Measurements from ENCODE around the gene AJUBA. TPM values are rescaled to one million over a fixed set of nuclear protein-coding genes. Genes with fewer than 3 reads are reported as not detected.
A peak's percentile ranks its signal among the peaks of the same experiment; 100 is the strongest.

Gene AJUBA
- total and polyA plus RNA-seq, 10 donors = 0.63 to 11.0 (median 2.7) TPM

- H3K9me3 ChIP-seq = no peaks in the 10 kb centered on the region
- peak; percentile 97 for DNase-seq
- TF ChIP-seq POLR2AphosphoS5 (IDR thresholded peaks at IDR 0.05) (peak; percentile 92 to 94 (median 94)), POLR2A (IDR thresholded peaks at IDR 0.05) (peak in 2 of 3 donors; percentile 8 to 53)
- TF ChIP-seq, protein P1, sequence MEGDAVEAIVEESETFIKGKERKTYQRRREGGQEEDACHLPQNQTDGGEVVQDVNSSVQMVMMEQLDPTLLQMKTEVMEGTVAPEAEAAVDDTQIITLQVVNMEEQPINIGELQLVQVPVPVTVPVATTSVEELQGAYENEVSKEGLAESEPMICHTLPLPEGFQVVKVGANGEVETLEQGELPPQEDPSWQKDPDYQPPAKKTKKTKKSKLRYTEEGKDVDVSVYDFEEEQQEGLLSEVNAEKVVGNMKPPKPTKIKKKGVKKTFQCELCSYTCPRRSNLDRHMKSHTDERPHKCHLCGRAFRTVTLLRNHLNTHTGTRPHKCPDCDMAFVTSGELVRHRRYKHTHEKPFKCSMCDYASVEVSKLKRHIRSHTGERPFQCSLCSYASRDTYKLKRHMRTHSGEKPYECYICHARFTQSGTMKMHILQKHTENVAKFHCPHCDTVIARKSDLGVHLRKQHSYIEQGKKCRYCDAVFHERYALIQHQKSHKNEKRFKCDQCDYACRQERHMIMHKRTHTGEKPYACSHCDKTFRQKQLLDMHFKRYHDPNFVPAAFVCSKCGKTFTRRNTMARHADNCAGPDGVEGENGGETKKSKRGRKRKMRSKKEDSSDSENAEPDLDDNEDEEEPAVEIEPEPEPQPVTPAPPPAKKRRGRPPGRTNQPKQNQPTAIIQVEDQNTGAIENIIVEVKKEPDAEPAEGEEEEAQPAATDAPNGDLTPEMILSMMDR (IDR thresholded peaks at IDR 0.05 in 8 of 11, conservative IDR thresholded peaks at IDR 0.05 in 3 of 11) = peak in 4 of 11 experiments; percentile 15 to 35 (median 21)
- peak within 1 kb of the TSS; percentile 69 to 99 (median 80) for H3K4me3 ChIP-seq
- intact Hi-C loops (cut with DNase I; ENCODE audit: low total_unique reads) = no loop called here
- H3K27me3 ChIP-seq (replicated peaks in 1 of 7) = no peaks in the 10 kb centered on the region
- WGBS, 5 donors = 0 to 1% (median 1%) methylated on average over 40 to 51 of the region's 51 CpGs
- peak within 1 kb of the TSS; percentile 81 to 92 (median 88) for H3K27ac ChIP-seq
- peaks cover 0 to 27% (median 22%) of the 10 kb centered on the region in 6 donors for H3K36me3 ChIP-seq
- H3K4me1 ChIP-seq = peaks cover 12 to 46% (median 26%) of the 10 kb centered on the region in 6 donors
These were observed 53.0 kb downstream of the AJUBA start, which contains the start of gene PRMT5 for GRCh38 chr14:22929104-22929960. PRMT5 (minus strand) TSS chr14:22929376; CDS start chr14:22929361, 15 bp downstream.

GRCh38 chr14:22928237-22929103 lies 53.9 kb downstream of the AJUBA start:
- peaks cover 12 to 46% (median 26%) of the 10 kb centered on the region in 6 donors for H3K4me1 ChIP-seq
- H3K27ac ChIP-seq = peak overlapping the region; percentile 81 to 92 (median 88)
- TF ChIP-seq, protein P1 (IDR thresholded peaks at IDR 0.05 in 8 of 11, conservative IDR thresholded peaks at IDR 0.05 in 3 of 11) = no peak
- TF ChIP-seq POLR2A (IDR thresholded peaks at IDR 0.05) (no peak), POLR2AphosphoS5 (IDR thresholded peaks at IDR 0.05) (no peak)
- WGBS, 5 donors = 5 to 9% (median 8%) methylated on average over 12 of the region's 12 CpGs
- no peaks in the 10 kb centered on the region for H3K27me3 ChIP-seq (replicated peaks in 1 of 7)
- intact Hi-C loops (cut with DNase I; ENCODE audit: low total_unique reads) = no loop called here
- no peaks in the 10 kb centered on the region for H3K9me3 ChIP-seq
- peak overlapping the region; percentile 69 to 99 (median 80) for H3K4me3 ChIP-seq
- H3K36me3 ChIP-seq = peaks cover 0 to 35% (median 31%) of the 10 kb centered on the region in 6 donors
- DNase-seq = no peak

GRCh38 chr14:22926316-22926715 lies 56.0 kb downstream of the AJUBA start:
- DNase-seq = no peak

More at GRCh38 chr14:22926316-22926715, 56.0 kb downstream of the AJUBA start:
- TF ChIP-seq POLR2A (IDR thresholded peaks at IDR 0.05) (no peak), POLR2AphosphoS5 (IDR thresholded peaks at IDR 0.05) (no peak)
- TF ChIP-seq, protein P1 (IDR thresholded peaks at IDR 0.05 in 8 of 11, conservative IDR thresholded peaks at IDR 0.05 in 3 of 11) = no peak
- WGBS, 5 donors = 81 to 94% (median 88%) methylated on average over 4 of the region's 4 CpGs
- intact Hi-C loops (cut with DNase I; ENCODE audit: low total_unique reads) = no loop called here
- H3K4me3 ChIP-seq = no peak overlapping the region
- no peaks in the 10 kb centered on the region for H3K9me3 ChIP-seq
- H3K4me1 ChIP-seq = peaks cover 12 to 46% (median 26%) of the 10 kb centered on the region in 6 donors
- no peaks in the 10 kb centered on the region for H3K27me3 ChIP-seq (replicated peaks in 1 of 7)
- H3K36me3 ChIP-seq = peaks cover 0 to 57% (median 51%) of the 10 kb centered on the region in 6 donors
- no peak overlapping the region for H3K27ac ChIP-seq

Measured in spleen (tissue), 11 donors.